ENCODE results near the gene TRABD2B.

- TF ChIP-seq, protein P1, sequence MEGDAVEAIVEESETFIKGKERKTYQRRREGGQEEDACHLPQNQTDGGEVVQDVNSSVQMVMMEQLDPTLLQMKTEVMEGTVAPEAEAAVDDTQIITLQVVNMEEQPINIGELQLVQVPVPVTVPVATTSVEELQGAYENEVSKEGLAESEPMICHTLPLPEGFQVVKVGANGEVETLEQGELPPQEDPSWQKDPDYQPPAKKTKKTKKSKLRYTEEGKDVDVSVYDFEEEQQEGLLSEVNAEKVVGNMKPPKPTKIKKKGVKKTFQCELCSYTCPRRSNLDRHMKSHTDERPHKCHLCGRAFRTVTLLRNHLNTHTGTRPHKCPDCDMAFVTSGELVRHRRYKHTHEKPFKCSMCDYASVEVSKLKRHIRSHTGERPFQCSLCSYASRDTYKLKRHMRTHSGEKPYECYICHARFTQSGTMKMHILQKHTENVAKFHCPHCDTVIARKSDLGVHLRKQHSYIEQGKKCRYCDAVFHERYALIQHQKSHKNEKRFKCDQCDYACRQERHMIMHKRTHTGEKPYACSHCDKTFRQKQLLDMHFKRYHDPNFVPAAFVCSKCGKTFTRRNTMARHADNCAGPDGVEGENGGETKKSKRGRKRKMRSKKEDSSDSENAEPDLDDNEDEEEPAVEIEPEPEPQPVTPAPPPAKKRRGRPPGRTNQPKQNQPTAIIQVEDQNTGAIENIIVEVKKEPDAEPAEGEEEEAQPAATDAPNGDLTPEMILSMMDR (conservative IDR thresholded peaks at IDR 0.05 in 1 of 2, IDR thresholded peaks at IDR 0.05 in 1 of 2; ENCODE audit: low read depth in 1 of 2, low read length in 2 of 2) = no peak
- no peak for TF ChIP-seq EZH2 (IDR thresholded peaks at IDR 0.05; ENCODE audit: low read length, missing control alignments)
Measured at GRCh38 chr1:47769295-47769694, 227.9 kb downstream of the TRABD2B start.
